IMR-90 (cell line): ENCODE measurements around the gene PCDHGC5. TPM values are rescaled to one million over a fixed set of nuclear protein-coding genes. Genes with fewer than 3 reads are reported as not detected.

Experiments
- ATAC-seq: fragments of 200-7000 bp; cut with Tn5 transposase; 2 replicates; pipeline ENCODE4 v1.9.1; 2020; ENCODE audit warnings: low read depth, mild to moderate bottlenecking, moderate library complexity
- BruUV-seq: library from RNA; stranded (reverse); fragments of 400-500 nt; replicated peaks from 2 replicates; lab custom pipeline; 2021; lab: Mats Ljungman, UMichigan
- CTCF ChIA-PET: fragments of 300-600 bp; formaldehyde crosslinking; extraction: SDS; loops from one replicate; lab custom pipeline; 2021; ENCODE audit warnings: antibody characterized with exemption; lab: Yijun Ruan, JAX
- POLR2A ChIA-PET: fragments of 300-600 bp; sonication (Branson Sonifier 250); formaldehyde crosslinking; loops from one replicate; lab custom pipeline; 2022; ENCODE audit warnings: antibody characterized with exemption; ENCODE audit not compliant: unreplicated experiment; lab: Charles Lee
- DNase-seq: peaks from one replicate; pipeline ENCODE4 v3.0.0; 2013
- H2AFZ ChIP-seq: replicated peaks from 2 replicates; pipeline ENCODE3; 2013; ENCODE audit warnings: low read length, mild to moderate bottlenecking; ENCODE audit not compliant: poor library complexity
- H2AK5ac ChIP-seq: 2 replicates; pipeline ENCODE4 v1.6.1; 2013; ENCODE audit warnings: low read depth, low read length, inconsistent platforms
- H2AK9ac ChIP-seq: replicated peaks from 2 replicates; pipeline ENCODE3; 2013; ENCODE audit warnings: mild to moderate bottlenecking, low read depth, low read length, moderate library complexity; ENCODE audit not compliant: poor library complexity
- H2BK120ac ChIP-seq: 2 replicates; pipeline ENCODE4 v1.6.1; 2013; ENCODE audit warnings: low read depth, low read length, inconsistent platforms
- H2BK15ac ChIP-seq: 3 replicates; pipeline ENCODE4 v1.6.1; 2013; ENCODE audit warnings: low read depth, low read length, inconsistent platforms
- H2BK20ac ChIP-seq: 2 replicates; pipeline ENCODE4 v1.6.1; 2013; ENCODE audit warnings: low read depth, mild to moderate bottlenecking, inconsistent platforms, low read length, moderate library complexity
- H2BK5ac ChIP-seq: 2 replicates; pipeline ENCODE4 v1.6.1; 2013; ENCODE audit warnings: mild to moderate bottlenecking, low read depth, low read length, inconsistent platforms; ENCODE audit not compliant: poor library complexity, severe bottlenecking
- H3K14ac ChIP-seq: replicated peaks from 2 replicates; pipeline ENCODE4 v1.6.1; 2013; ENCODE audit warnings: low read depth, low read length, inconsistent platforms
- H3K18ac ChIP-seq: 2 replicates; pipeline ENCODE4 v1.6.1; 2013; ENCODE audit warnings: low read depth, low read length, control low read depth
- H3K23ac ChIP-seq: 2 replicates; pipeline ENCODE4 v1.6.1; 2013; ENCODE audit warnings: low read depth, low read length, inconsistent platforms
- H3K27ac ChIP-seq: 2 replicates; pipeline ENCODE4 v1.5.1; 2013; ENCODE audit warnings: mild to moderate bottlenecking, control low read depth, low read length; ENCODE audit not compliant: insufficient read depth
- H3K27me3 ChIP-seq: 2 replicates; pipeline ENCODE4 v1.6.1; 2013; ENCODE audit warnings: low read length; ENCODE audit not compliant: control insufficient read depth, insufficient read depth
- H3K36me3 ChIP-seq: 2 replicates; pipeline ENCODE4 v1.6.1; 2013; ENCODE audit warnings: low read length, mixed read lengths; ENCODE audit not compliant: control insufficient read depth, insufficient read depth
- H3K4ac ChIP-seq: 2 replicates; pipeline ENCODE4 v1.6.1; 2013; ENCODE audit warnings: low read depth, low read length, inconsistent platforms
- H3K4me1 ChIP-seq: 2 replicates; pipeline ENCODE4 v1.6.1; 2013; ENCODE audit warnings: low read length, mixed read lengths; ENCODE audit not compliant: control insufficient read depth, insufficient read depth
- H3K4me2 ChIP-seq: 2 replicates; pipeline ENCODE4 v1.6.1; 2013; ENCODE audit warnings: low read depth, mild to moderate bottlenecking, control low read depth, low read length, moderate library complexity
- H3K4me3 ChIP-seq: 2 replicates; pipeline ENCODE4 v1.5.1; 2013; ENCODE audit warnings: low read depth, mild to moderate bottlenecking, control low read depth, low read length, moderate library complexity; ENCODE audit not compliant: insufficient read depth
- H3K56ac ChIP-seq: 2 replicates; pipeline ENCODE4 v1.6.1; 2013; ENCODE audit warnings: low read length, inconsistent platforms; ENCODE audit not compliant: insufficient read depth; ENCODE audit errors: extremely low read depth
- H3K79me1 ChIP-seq, 2 experiments: 2 replicates each; pipeline ENCODE4 v1.6.1; 2013; ENCODE audit warnings: low read length in 2 of 2, inconsistent platforms in 1 of 2, low read depth in 1 of 2
- H3K9ac ChIP-seq: 2 replicates; pipeline ENCODE4 v1.6.1; 2013; ENCODE audit warnings: low read depth, low read length, control low read depth
- H3K9me1 ChIP-seq: 2 replicates; pipeline ENCODE4 v1.6.1; 2013; ENCODE audit warnings: low read length, inconsistent platforms; ENCODE audit not compliant: insufficient read depth
- H3K9me3 ChIP-seq: 2 replicates; pipeline ENCODE4 v1.6.1; 2013; ENCODE audit warnings: low read length; ENCODE audit not compliant: control insufficient read depth, insufficient read depth
- H4K20me1 ChIP-seq: 2 replicates; pipeline ENCODE4 v1.6.1; 2013; ENCODE audit warnings: low read length, inconsistent platforms; ENCODE audit not compliant: insufficient read depth
- H4K5ac ChIP-seq: 2 replicates; pipeline ENCODE4 v1.6.1; 2013; ENCODE audit warnings: mild to moderate bottlenecking, low read depth, low read length, control low read depth
- H4K8ac ChIP-seq, 2 experiments: 2 replicates each; pipeline ENCODE4 v1.6.1; 2013; ENCODE audit warnings: low read depth in 2 of 2, low read length in 2 of 2, control low read depth in 1 of 2, inconsistent platforms in 1 of 2
- H4K91ac ChIP-seq: 2 replicates; pipeline ENCODE4 v1.6.1; 2013; ENCODE audit warnings: low read depth, low read length, inconsistent platforms; ENCODE audit not compliant: insufficient read depth
- CHD1 ChIP-seq: IDR thresholded peaks from 2 replicates; pipeline ENCODE4 v1.6.1; 2012; ENCODE audit warnings: low read depth, low read length, improper control_type of control experiment
- CTCF ChIP-seq: conservative IDR thresholded peaks from 2 replicates; pipeline ENCODE4 v1.5.1; 2012; ENCODE audit warnings: mild to moderate bottlenecking, low read depth, low read length, improper control_type of control experiment
- ELK1 ChIP-seq: fragments of 150-350 bp; IDR thresholded peaks from 2 replicates; pipeline ENCODE4 v1.6.1; 2016; ENCODE audit warnings: low read depth, mild to moderate bottlenecking, low read length, moderate library complexity, borderline replicate concordance
- FOS ChIP-seq: fragments of 150-350 bp; IDR thresholded peaks from 2 replicates; pipeline ENCODE4 v1.6.1; 2016; ENCODE audit warnings: low read depth, low read length
- MAFK ChIP-seq: IDR thresholded peaks from 2 replicates; pipeline ENCODE4 v1.6.1; 2012; ENCODE audit warnings: low read depth, low read length, improper control_type of control experiment
- RAD21 ChIP-seq: IDR thresholded peaks from 2 replicates; pipeline ENCODE4 v1.6.1; 2012; ENCODE audit warnings: low read length, improper control_type of control experiment
- RCOR1 ChIP-seq: IDR thresholded peaks from 2 replicates; pipeline ENCODE4 v1.6.1; 2012; ENCODE audit warnings: mild to moderate bottlenecking, low read length, improper control_type of control experiment; ENCODE audit not compliant: insufficient replicate concordance
- RFX5 ChIP-seq: IDR thresholded peaks from 2 replicates; pipeline ENCODE4 v1.8.0; 2012; ENCODE audit warnings: low read depth, mild to moderate bottlenecking, low read length, moderate library complexity
- SMC3 ChIP-seq: fragments of 150-350 bp; IDR thresholded peaks from 2 replicates; pipeline ENCODE4 v1.6.1; 2016; ENCODE audit warnings: low read depth, mild to moderate bottlenecking, antibody characterized with exemption, low read length, moderate library complexity
- USF2 ChIP-seq: fragments of 150-350 bp; IDR thresholded peaks from 2 replicates; pipeline ENCODE4 v1.6.1; 2017; ENCODE audit warnings: mild to moderate bottlenecking, antibody characterized with exemption, low read length, low read depth
- WGBS, 2 experiments: methylation state at CpG; one replicate each; pipeline versions ENCODE4 v1.1.5 to v1.1.7; 2013; ENCODE audit warnings: missing lambda C conversion rate in 2 of 2; ENCODE audit not compliant: insufficient read length in 1 of 2; ENCODE audit errors: extremely low coverage in 2 of 2; 5-methylcytosine and 5-hydroxymethylcytosine counted together
- dilution Hi-C: fragments of 300-500 bp; cut with HindIII; formaldehyde crosslinking; loops from one replicate; pipeline ENCODE4 v1.14.3; 2018; ENCODE audit warnings: low sequenced_read_pairs; ENCODE audit not compliant: unreplicated experiment
- in situ Hi-C: fragments of 300-500 bp; cut with MboI; formaldehyde crosslinking; loops from 3 replicates; pipeline ENCODE4 v1.14.3; 2019; ENCODE audit warnings: low sequenced_read_pairs, inconsistent platforms, mixed read lengths
- intact Hi-C: fragments of 100-400 bp; cut with micrococcal nuclease; formaldehyde crosslinking; loops from 2 replicates; pipeline ENCODE4 v1.10.0; 2022
- polyA plus RNA-seq, 3 experiments: library from polyadenylated mRNA; depleted of rRNA; stranded (reverse); fragments of >200 nt; gene quantifications; 2 replicates each; pipeline ENCODE4 v1.2.3, GENCODE V29; 2012; ENCODE audit warnings: low replicate concordance in 1 of 3
- total RNA-seq: library from RNA; depleted of rRNA; stranded (reverse); fragments of >200 nt; gene quantifications from 2 replicates; pipeline ENCODE4 v1.2.3, GENCODE V29; 2012

The PCDHGC5 gene
- total and polyA plus RNA-seq, 2 of the 4 experiments (the other 2 are of a cell fraction) = 2.9 to 3.8 TPM

GRCh38 chr5:141492168-141492885, 3.4 kb downstream of the PCDHGC5 start:
- Histone ChIP-seq H2AFZ (no peak overlapping the region), H3K9ac (no peak overlapping the region), H3K4me1 (peaks cover 39% of the 10 kb centered on the region), H2AK5ac (no peak overlapping the region), H4K91ac (no peak overlapping the region), H3K23ac (no peak overlapping the region), H3K4ac (no peak overlapping the region), H4K5ac (no peak overlapping the region; the same call in 1 of the 2 replicates), H3K27me3 (no peaks in the 10 kb centered on the region), H3K9me3 (no peaks in the 10 kb centered on the region), H3K14ac (no peak overlapping the region), H3K4me2 (no peak overlapping the region), H3K4me3 (no peak overlapping the region), H4K8ac (no peak overlapping the region), H2BK15ac (no peak overlapping the region), H3K79me1 (peaks cover 23 to 64% of the 10 kb centered on the region in 2 experiments), H2BK5ac (no peak overlapping the region), H3K27ac (no peak overlapping the region), H3K18ac (no peak overlapping the region), H3K9me1 (peaks cover 29% of the 10 kb centered on the region), H2BK120ac (no peak overlapping the region), H3K36me3 (peaks cover 37% of the 10 kb centered on the region), H4K20me1 (peaks cover 44% of the 10 kb centered on the region), H3K56ac (no peak overlapping the region), H2AK9ac (peak overlapping the region; percentile 5), H2BK20ac (no peak overlapping the region)
- ChIA-PET CTCF (interaction anchor here (0.9 kb wide), 1 partner anchor 17 kb away, joined by 3 read pairs; no protein-coding TSS in a partner anchor), POLR2A (no interaction called here)
- no TSS peak for BruUV-seq
- intact Hi-C loops = no loop called here
- WGBS, 2 experiments = 92% methylated on average over 23 of the region's 68 CpGs; no CpG with 5 or more reads in 1 of the 2 experiments
- DNase-seq (no peak), ATAC-seq (no peak)
- dilution Hi-C loops = no loop called here
- TF ChIP-seq FOS (no peak), RFX5 (no peak), CTCF (no peak), RCOR1 (no peak), USF2 (no peak), CHD1 (no peak), ELK1 (no peak), MAFK (no peak), RAD21 (no peak), SMC3 (no peak)
- in situ Hi-C loops = no loop called here
